ENCODE data around the gene EMID1.

- TF ChIP-seq POLR2AphosphoS5 (IDR thresholded peaks at IDR 0.05), result no peak
- TF ChIP-seq CTCF (IDR thresholded peaks at IDR 0.05), result no peak
Observed at GRCh38 chr22:29270475-29271271, 65.0 kb downstream of the EMID1 start.
